Sigmoid colon (tissue), 7 donors: ENCODE measurements around the gene UNKL. TPM values are rescaled to one million over a fixed set of nuclear protein-coding genes. Genes with fewer than 3 reads are reported as not detected.

Source experiments
- DNase-seq: peaks from one replicate; pipeline ENCODE4 v3.0.0-alpha.2; 2019
- H3K27ac ChIP-seq, 4 donors: fragments of 200-600 bp; sonication (generic); one replicate each; pipeline ENCODE4 v1.5.1; 2016 to 2019; ENCODE audit warnings: mild to moderate bottlenecking in 1 of 4
- H3K27me3 ChIP-seq, 3 donors: fragments of 200-600 bp; sonication (generic); one replicate each; pipeline ENCODE4 v1.5.1; 2019; ENCODE audit warnings: mild to moderate bottlenecking in 1 of 3
- H3K36me3 ChIP-seq, 4 donors: fragments of 200-600 bp; sonication (generic); one replicate each; pipeline ENCODE4 v1.5.1; 2016 to 2019
- H3K4me1 ChIP-seq, 4 donors: fragments of 200-600 bp; sonication (generic); one replicate each; pipeline ENCODE4 v1.5.1; 2017 to 2019
- H3K4me3 ChIP-seq, 4 donors: fragments of 200-600 bp; sonication (generic); one replicate each; pipeline ENCODE4 v1.5.1; 2017 to 2019; ENCODE audit warnings: mild to moderate bottlenecking in 2 of 4, moderate library complexity in 1 of 4
- H3K9me3 ChIP-seq, 4 donors: fragments of 200-600 bp in 3 of 4; sonication (generic) in 3 of 4; one replicate each; pipeline versions ENCODE4 v1.5.1 to v1.6.1; 2013 to 2019
- CTCF ChIP-seq, 4 experiments: fragments of 450-650 bp in 3 of 4; fragments of 200-600 bp in 1 of 4; IDR thresholded peaks; one replicate each; pipeline ENCODE4 v1.5.1; 2016 to 2019; ENCODE audit warnings: antibody characterized with exemption in 4 of 4, mild to moderate bottlenecking in 3 of 4, moderate library complexity in 2 of 4
- EP300 ChIP-seq, 4 donors: sonication (generic); formaldehyde crosslinking; IDR thresholded peaks; one replicate each; pipeline ENCODE4 v1.6.1; 2017; ENCODE audit warnings: antibody characterized with exemption in 4 of 4
- POLR2A ChIP-seq, 2 donors: fragments of 450-650 bp; IDR thresholded peaks; one replicate each; pipeline ENCODE4 v1.6.1; 2016; ENCODE audit warnings: antibody characterized with exemption in 2 of 2, mild to moderate bottlenecking in 2 of 2, moderate library complexity in 2 of 2
- POLR2AphosphoS5 ChIP-seq, 4 donors: sonication (generic); formaldehyde crosslinking; IDR thresholded peaks; one replicate each; pipeline ENCODE4 v1.6.1; 2017; ENCODE audit warnings: antibody characterized with exemption in 4 of 4
- WGBS, 2 donors: extraction: QIAGEN DNeasy Blood & Tissue Kit; methylation state at CpG; one replicate each; pipeline ENCODE4 v1.1.7; 2013; 5-methylcytosine and 5-hydroxymethylcytosine counted together
- intact Hi-C: fragments of 100-400 bp; cut with DNase I; formaldehyde crosslinking; loops from one replicate; pipeline ENCODE4 v1.15.1; 2023
- polyA plus RNA-seq, 3 donors: library from polyadenylated mRNA; stranded (reverse); fragments of 200-250 nt; gene quantifications; one replicate each; pipeline ENCODE4 v1.2.3, GENCODE V29; 2013
- total RNA-seq, 4 donors: library from RNA; depleted of rRNA; stranded (reverse); fragments of >200 nt; gene quantifications; one replicate each; pipeline ENCODE4 v1.1.0, GENCODE V29; 2016
- donor health status: healthy with polysubstance abuse.
- donor health status: Bipolar disorder and iron deficiency.
- donor health status: healthy.

UNKL gene
- total and polyA plus RNA-seq, 7 donors, result 2.1 to 29.1 (median 19.6) TPM

- WGBS, 2 donors, result 26 to 38% methylated on average over 11 of the region's 11 CpGs
- TF ChIP-seq EP300 (IDR thresholded peaks at IDR 0.05) (no peak), POLR2A (IDR thresholded peaks at IDR 0.05) (no peak), POLR2AphosphoS5 (IDR thresholded peaks at IDR 0.05) (no peak), CTCF (IDR thresholded peaks at IDR 0.05) (no peak)
- intact Hi-C loops, result loop anchor here (2.0 kb wide), 1 partner anchor 99 kb away; the partner anchor contains the start of gene UBE2I
- peaks cover 1 to 64% (median 3%) of the 10 kb centered on the region in 4 donors for H3K36me3 ChIP-seq
- peaks cover 0 to 31% (median 28%) of the 10 kb centered on the region in 4 donors for H3K4me1 ChIP-seq
- no peaks in the 10 kb centered on the region for H3K27me3 ChIP-seq
- no peak for DNase-seq
- H3K9me3 ChIP-seq, result no peaks in the 10 kb centered on the region
- peak overlapping the region; percentile 12 to 68 (median 39) for H3K27ac ChIP-seq
- H3K4me3 ChIP-seq, result peak overlapping the region in 3 of 4 donors; percentile 34 to 49 (median 43)
These were observed 6.8 kb downstream of the UNKL start for GRCh38 chr16:1407753-1408152.

GRCh38 chr16:1403733-1404132 lies 10.8 kb downstream of the UNKL start:
- no peaks in the 10 kb centered on the region for H3K27me3 ChIP-seq
- no peak overlapping the region for H3K27ac ChIP-seq
- no peaks in the 10 kb centered on the region for H3K9me3 ChIP-seq
- no peak for DNase-seq
- intact Hi-C loops, result loop anchor here (2.0 kb wide), 1 partner anchor 43 kb away; no protein-coding TSS in a partner anchor
- 92 to 95% methylated on average over 14 of the region's 14 CpGs for WGBS, 2 donors
- H3K36me3 ChIP-seq, result peaks cover 30 to 72% (median 35%) of the 10 kb centered on the region in 4 donors
- peaks cover 0 to 16% (median 12%) of the 10 kb centered on the region in 4 donors for H3K4me1 ChIP-seq
- no peak overlapping the region for H3K4me3 ChIP-seq
- TF ChIP-seq POLR2AphosphoS5 (IDR thresholded peaks at IDR 0.05) (no peak), CTCF (IDR thresholded peaks at IDR 0.05) (no peak), EP300 (IDR thresholded peaks at IDR 0.05) (no peak), POLR2A (IDR thresholded peaks at IDR 0.05) (no peak)

GRCh38 chr16:1403036-1403435 lies 11.5 kb downstream of the UNKL start:
- no peaks in the 10 kb centered on the region for H3K27me3 ChIP-seq
- H3K4me1 ChIP-seq, result peaks cover 0 to 9% (median 6%) of the 10 kb centered on the region in 4 donors
- H3K36me3 ChIP-seq, result peaks cover 33 to 79% (median 38%) of the 10 kb centered on the region in 4 donors
- intact Hi-C loops, result no loop called here
- no peak overlapping the region for H3K27ac ChIP-seq
- DNase-seq, result no peak
- H3K4me3 ChIP-seq, result no peak overlapping the region
- WGBS, 2 donors, result 94 to 95% methylated on average over 22 of the region's 22 CpGs
- no peaks in the 10 kb centered on the region for H3K9me3 ChIP-seq
- TF ChIP-seq CTCF (IDR thresholded peaks at IDR 0.05) (no peak), EP300 (IDR thresholded peaks at IDR 0.05) (no peak), POLR2A (IDR thresholded peaks at IDR 0.05) (no peak), POLR2AphosphoS5 (IDR thresholded peaks at IDR 0.05) (no peak)

GRCh38 chr16:1401758-1402154 lies 12.7 kb downstream of the UNKL start:
- no peak overlapping the region for H3K27ac ChIP-seq
- 92 to 93% methylated on average over 13 of the region's 13 CpGs for WGBS, 2 donors
- peaks cover 33 to 85% (median 40%) of the 10 kb centered on the region in 4 donors for H3K36me3 ChIP-seq

More at GRCh38 chr16:1401758-1402154, 12.7 kb downstream of the UNKL start:
- Histone ChIP-seq H3K4me3 (no peak overlapping the region), H3K27me3 (no peaks in the 10 kb centered on the region), H3K4me1 (no peaks in the 10 kb centered on the region), H3K9me3 (no peaks in the 10 kb centered on the region)
- intact Hi-C loops, result no loop called here
- no peak for TF ChIP-seq CTCF (IDR thresholded peaks at IDR 0.05)
- TF ChIP-seq POLR2A (IDR thresholded peaks at IDR 0.05), result no peak
- TF ChIP-seq EP300 (IDR thresholded peaks at IDR 0.05), result no peak
- no peak for TF ChIP-seq POLR2AphosphoS5 (IDR thresholded peaks at IDR 0.05)
- no peak for DNase-seq
